Caco-2 (cell line): Measurements from ENCODE around the gene PXMP4. TPM values are rescaled to one million over a fixed set of nuclear protein-coding genes. Genes with fewer than 3 reads are reported as not detected.

Experiments
- BruUV-seq: library from RNA; stranded (reverse); fragments of 400-500 nt; replicated peaks from 2 replicates; lab custom pipeline; 2021; lab: Mats Ljungman, UMichigan
- CTCF ChIA-PET: fragments of 300-600 bp; sonication (Branson Sonifier 250); formaldehyde crosslinking; loops from one replicate; lab custom pipeline; 2022; ENCODE audit warnings: antibody characterized with exemption; lab: Charles Lee
- POLR2A ChIA-PET: fragments of 300-600 bp; sonication (Branson Sonifier 250); formaldehyde crosslinking; loops from one replicate; lab custom pipeline; 2022; ENCODE audit warnings: antibody characterized with exemption; lab: Charles Lee
- DNase-seq, 2 experiments: peaks; one replicate each; pipeline versions ENCODE4 v3.0.0 to v3.0.0-alpha.2; 2020 to 2022
- H3K27me3 ChIP-seq: replicated peaks from 2 replicates; pipeline ENCODE4 v1.6.0; 2011; ENCODE audit warnings: low read length; ENCODE audit not compliant: control insufficient read depth, insufficient read depth
- H3K36me3 ChIP-seq: 2 replicates; pipeline ENCODE4 v1.5.1; 2011; ENCODE audit warnings: low read length; ENCODE audit not compliant: control insufficient read depth, insufficient read depth
- H3K4me1 ChIP-seq: fragments of 250-450 bp; sonication (Bioruptor Pico); 2 replicates; pipeline ENCODE4 v1.5.1; 2020; ENCODE audit warnings: mild to moderate bottlenecking
- H3K4me3 ChIP-seq: 2 replicates; pipeline ENCODE4 v1.5.1; 2011; ENCODE audit warnings: low read depth, mild to moderate bottlenecking, control low read depth, low read length
- H3K9me3 ChIP-seq: fragments of 250-450 bp; sonication (Bioruptor Pico); 2 replicates; pipeline ENCODE4 v1.5.1; 2020; ENCODE audit warnings: mild to moderate bottlenecking, moderate library complexity
- H3K27ac Mint-ChIP-seq: one replicate; pipeline ENCODE4 v1.8.0; 2022; ENCODE audit warnings: mixed read lengths; ENCODE audit not compliant: unreplicated experiment
- H3K27me3 Mint-ChIP-seq: one replicate; pipeline ENCODE4 v1.8.0; 2022; ENCODE audit warnings: mixed read lengths; ENCODE audit not compliant: insufficient read depth, unreplicated experiment
- H3K36me3 Mint-ChIP-seq: one replicate; pipeline ENCODE4 v1.8.0; 2022; ENCODE audit warnings: mild to moderate bottlenecking, mixed read lengths; ENCODE audit not compliant: insufficient read depth, unreplicated experiment
- H3K4me1 Mint-ChIP-seq: one replicate; pipeline ENCODE4 v1.8.0; 2022; ENCODE audit warnings: low read depth, mixed read lengths; ENCODE audit not compliant: unreplicated experiment
- H3K4me3 Mint-ChIP-seq: one replicate; pipeline ENCODE4 v1.8.0; 2022; ENCODE audit warnings: mild to moderate bottlenecking, moderate library complexity, mixed read lengths; ENCODE audit not compliant: unreplicated experiment
- H3K9me3 Mint-ChIP-seq: one replicate; pipeline ENCODE4 v1.8.0; 2022; ENCODE audit warnings: mixed read lengths; ENCODE audit not compliant: unreplicated experiment
- CTCF ChIP-seq, 2 experiments: fragments of 200-600 bp in 1 of 2; IDR thresholded peaks; 1 replicate in 1 of 2; 2 replicates in 1 of 2; pipeline versions ENCODE4 v1.5.1 to v1.8.0; 2011 to 2022; ENCODE audit warnings: antibody characterized with exemption in 1 of 2, control low read depth in 1 of 2, inconsistent platforms in 1 of 2, low read depth in 1 of 2, low read length in 1 of 2, mild to moderate bottlenecking in 1 of 2, moderate library complexity in 1 of 2; ENCODE audit not compliant: insufficient read depth in 1 of 2, severe bottlenecking in 1 of 2, unreplicated experiment in 1 of 2
- intact Hi-C: fragments of 100-400 bp; cut with micrococcal nuclease; formaldehyde crosslinking; loops from one replicate; pipeline ENCODE4 v1.10.0; 2022; ENCODE audit not compliant: unreplicated experiment
- total RNA-seq: library from RNA; stranded (reverse); gene quantifications from 2 replicates; pipeline ENCODE4 v1.2.3, GENCODE V29; 2022

PXMP4 gene
- total RNA-seq, 1 experiment from 2014 or later = 39.5 TPM

GRCh38 chr20:33667245-33667675, 52.9 kb downstream of the PXMP4 start:
- H3K4me1 ChIP-seq = peaks cover 25% of the 10 kb centered on the region
- peak overlapping the region; percentile 84 for H3K4me3 Mint-ChIP-seq
- POLR2A ChIA-PET = interaction anchor here (0.5 to 3.0 kb wide), 24 partner anchors 8 to 445 kb away, joined by 3 to 28 read pairs (median 5); partner anchors contain the start of genes CBFA2T2, EIF2S2, PXMP4 and RALY

GRCh38 chr20:33666293-33667244, 53.5 kb downstream of the PXMP4 start, which contains the start of gene ACTL10:
TSS of gene ACTL10 (plus strand) at chr20:33666943. CDS start at chr20:33667498, 555 bp downstream.
- peaks cover 25% of the 10 kb centered on the region for H3K4me1 ChIP-seq
- POLR2A ChIA-PET = interaction anchor here (0.5 to 3.0 kb wide), 24 partner anchors 8 to 446 kb away, joined by 3 to 28 read pairs (median 4); partner anchors contain the start of genes CBFA2T2, CDK5RAP1, EIF2S2 and PXMP4
- peaks cover 24% of the 10 kb centered on the region for H3K4me1 Mint-ChIP-seq
- no peaks in the 10 kb centered on the region for H3K27me3 Mint-ChIP-seq
- H3K9me3 Mint-ChIP-seq = no peaks in the 10 kb centered on the region
- CTCF ChIA-PET = interaction anchor here (0.5 to 6.5 kb wide), 24 partner anchors 8 to 697 kb away, joined by 3 to 127 read pairs (median 4); partner anchors contain the start of genes CBFA2T2, CDK5RAP1, CHMP4B and ITCH
- DNase-seq = peak; percentile 100
- H3K4me3 ChIP-seq = peak within 1 kb of the TSS; percentile 78
- peak within 1 kb of the TSS; percentile 85 for H3K27ac Mint-ChIP-seq
- peak within 1 kb of the TSS; percentile 84 for H3K4me3 Mint-ChIP-seq
- intact Hi-C loops = loop anchor here (1.0 to 5.0 kb wide), 8 partner anchors 8 to 463 kb away; partner anchors contain the start of genes CDK5RAP1, E2F1, NECAB3 and PXMP4
- H3K36me3 Mint-ChIP-seq = peaks cover 65% of the 10 kb centered on the region
- BruUV-seq = TSS peak; percentile 9
- H3K27me3 ChIP-seq = no peaks in the 10 kb centered on the region
- peak; percentile 19 to 64 for TF ChIP-seq CTCF (IDR thresholded peaks at IDR 0.05; ENCODE audit: insufficient read depth in 1 of 2, low read depth in 1 of 2, low read length in 1 of 2, severe bottlenecking in 1 of 2, unreplicated experiment in 1 of 2)
- peaks cover 11% of the 10 kb centered on the region for H3K36me3 ChIP-seq
- H3K9me3 ChIP-seq = no peaks in the 10 kb centered on the region

More at GRCh38 chr20:33667245-33667675, 52.9 kb downstream of the PXMP4 start:
- BruUV-seq = TSS peak; percentile 26
- H3K27ac Mint-ChIP-seq = peak overlapping the region; percentile 85
- DNase-seq = peak in 1 of 2 experiments; percentile 82
- Histone ChIP-seq H3K36me3 (peaks cover 11% of the 10 kb centered on the region), H3K9me3 (no peaks in the 10 kb centered on the region), H3K27me3 (no peaks in the 10 kb centered on the region), H3K4me3 (peak overlapping the region; percentile 78)
- peaks cover 24% of the 10 kb centered on the region for H3K4me1 Mint-ChIP-seq
- peak in 1 of 2 experiments; percentile 23 for TF ChIP-seq CTCF (IDR thresholded peaks at IDR 0.05; ENCODE audit: insufficient read depth in 1 of 2, low read depth in 1 of 2, low read length in 1 of 2, severe bottlenecking in 1 of 2, unreplicated experiment in 1 of 2)
- H3K27me3 Mint-ChIP-seq = no peaks in the 10 kb centered on the region
- intact Hi-C loops = loop anchor here (2.0 to 5.0 kb wide), 2 partner anchors 20 to 265 kb away; partner anchors contain the start of genes CDK5RAP1 and E2F1
- no peaks in the 10 kb centered on the region for H3K9me3 Mint-ChIP-seq
- CTCF ChIA-PET = interaction anchor here (0.7 to 6.5 kb wide), 29 partner anchors 7 to 462 kb away, joined by 3 to 127 read pairs (median 6); partner anchors contain the start of genes CBFA2T2, CDK5RAP1, CHMP4B and PXMP4
- H3K36me3 Mint-ChIP-seq = peaks cover 58% of the 10 kb centered on the region
